WI38 (cell line): Measurements from ENCODE around the gene UBR4.

Experiments
- H3K4me3 ChIP-seq: 2 replicates; pipeline ENCODE4 v1.5.1; 2011; ENCODE audit warnings: low read depth, mild to moderate bottlenecking, control low read depth, low read length
- TF ChIP-seq, protein P1 (sequence below): IDR thresholded peaks from 2 replicates; pipeline ENCODE4 v1.5.1; 2012; ENCODE audit warnings: low read depth, mild to moderate bottlenecking, control low read depth, low read length

Gene UBR4

DNA sequence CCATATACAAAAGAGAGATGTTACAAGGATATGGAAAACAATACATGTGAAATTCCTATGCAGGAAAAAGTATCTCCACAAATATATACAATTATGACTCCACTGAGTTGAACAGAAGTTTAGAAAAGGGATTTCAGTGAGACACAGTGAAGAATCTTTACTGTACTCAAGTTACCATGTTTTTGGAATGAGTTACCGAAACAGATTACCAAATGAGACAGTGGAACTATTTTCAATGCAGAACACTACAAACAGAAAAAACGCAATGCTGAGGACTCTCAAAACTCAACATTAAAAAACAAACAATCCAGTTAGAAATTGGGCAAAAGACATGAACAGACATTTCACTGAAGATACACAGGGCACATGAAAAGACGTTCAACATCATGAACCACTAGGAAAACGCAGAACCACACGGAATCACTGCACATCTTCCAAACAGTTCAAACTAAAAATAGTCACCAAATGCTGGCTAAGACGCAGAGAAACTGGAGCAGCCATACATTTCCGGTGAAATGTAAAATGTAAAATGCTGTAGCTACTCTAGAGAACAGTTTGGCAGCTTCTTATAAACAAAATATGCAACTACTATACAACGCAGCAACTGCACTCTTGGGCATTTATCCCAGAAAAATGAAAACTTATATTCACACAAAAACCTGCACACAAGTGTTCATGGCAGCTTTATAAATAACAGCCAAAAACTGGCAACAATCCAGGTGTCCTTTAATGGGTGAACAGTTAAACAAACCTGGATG is 118.7 kb downstream of the UBR4 start:
- no peak overlapping the region for H3K4me3 ChIP-seq
- TF ChIP-seq, protein P1, sequence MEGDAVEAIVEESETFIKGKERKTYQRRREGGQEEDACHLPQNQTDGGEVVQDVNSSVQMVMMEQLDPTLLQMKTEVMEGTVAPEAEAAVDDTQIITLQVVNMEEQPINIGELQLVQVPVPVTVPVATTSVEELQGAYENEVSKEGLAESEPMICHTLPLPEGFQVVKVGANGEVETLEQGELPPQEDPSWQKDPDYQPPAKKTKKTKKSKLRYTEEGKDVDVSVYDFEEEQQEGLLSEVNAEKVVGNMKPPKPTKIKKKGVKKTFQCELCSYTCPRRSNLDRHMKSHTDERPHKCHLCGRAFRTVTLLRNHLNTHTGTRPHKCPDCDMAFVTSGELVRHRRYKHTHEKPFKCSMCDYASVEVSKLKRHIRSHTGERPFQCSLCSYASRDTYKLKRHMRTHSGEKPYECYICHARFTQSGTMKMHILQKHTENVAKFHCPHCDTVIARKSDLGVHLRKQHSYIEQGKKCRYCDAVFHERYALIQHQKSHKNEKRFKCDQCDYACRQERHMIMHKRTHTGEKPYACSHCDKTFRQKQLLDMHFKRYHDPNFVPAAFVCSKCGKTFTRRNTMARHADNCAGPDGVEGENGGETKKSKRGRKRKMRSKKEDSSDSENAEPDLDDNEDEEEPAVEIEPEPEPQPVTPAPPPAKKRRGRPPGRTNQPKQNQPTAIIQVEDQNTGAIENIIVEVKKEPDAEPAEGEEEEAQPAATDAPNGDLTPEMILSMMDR: no peak

DNA sequence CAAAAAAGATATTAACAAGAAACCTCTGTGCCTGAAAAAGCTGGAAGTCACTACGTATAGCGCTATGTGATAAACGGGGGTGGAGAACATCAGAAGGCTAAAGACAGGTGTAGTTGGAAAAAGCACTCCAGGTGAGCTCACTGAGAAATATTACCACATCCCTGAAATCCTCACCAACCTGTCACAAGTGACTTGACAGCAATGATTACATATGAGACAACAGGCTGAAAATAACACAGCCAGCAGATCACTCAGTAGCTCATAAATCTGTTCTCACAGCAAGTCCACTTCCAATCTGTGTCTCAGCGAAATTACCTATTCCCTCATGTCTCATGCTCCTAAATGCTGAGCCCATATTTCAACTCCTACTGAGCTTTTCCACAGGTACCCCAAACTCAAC is 120.5 kb downstream of the UBR4 start:
- no peak overlapping the region for H3K4me3 ChIP-seq
- TF ChIP-seq, protein P1: no peak

DNA sequence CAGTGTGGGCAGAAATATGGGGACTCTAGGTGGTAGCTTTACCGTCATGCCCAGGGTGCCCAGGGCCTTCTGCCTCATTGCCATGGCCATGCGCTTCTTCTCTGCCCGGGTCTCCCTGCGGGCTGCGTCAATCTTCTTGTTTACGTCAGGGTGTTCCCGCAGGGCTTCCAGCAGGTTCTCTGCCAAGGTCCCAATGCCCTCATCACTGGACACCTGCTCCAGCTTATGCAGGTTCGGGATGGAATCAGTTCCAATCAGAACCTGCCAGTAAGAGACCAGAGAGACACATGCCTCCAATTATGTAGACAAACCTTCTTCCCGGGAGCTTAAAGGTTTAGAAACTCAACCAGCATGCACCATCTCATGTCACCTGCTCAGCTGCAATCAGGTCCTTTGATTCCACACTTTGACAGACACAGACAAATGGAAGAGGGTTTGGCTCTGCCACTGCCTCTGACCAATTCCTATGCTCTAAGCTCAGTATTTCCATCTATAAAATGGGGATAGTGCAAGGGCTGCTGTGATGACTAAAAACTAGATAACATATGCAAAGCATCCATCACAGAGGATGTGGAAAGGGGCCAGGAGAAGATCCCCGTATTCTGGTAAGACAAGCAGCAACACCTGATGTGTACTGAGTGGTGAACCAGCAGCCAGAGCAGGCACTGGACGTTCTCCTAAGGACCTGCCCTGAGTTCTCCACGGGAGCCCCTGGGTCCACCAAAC is 121.2 kb downstream of the UBR4 start:
- no peak overlapping the region for H3K4me3 ChIP-seq
- TF ChIP-seq, protein P1: no peak

DNA sequence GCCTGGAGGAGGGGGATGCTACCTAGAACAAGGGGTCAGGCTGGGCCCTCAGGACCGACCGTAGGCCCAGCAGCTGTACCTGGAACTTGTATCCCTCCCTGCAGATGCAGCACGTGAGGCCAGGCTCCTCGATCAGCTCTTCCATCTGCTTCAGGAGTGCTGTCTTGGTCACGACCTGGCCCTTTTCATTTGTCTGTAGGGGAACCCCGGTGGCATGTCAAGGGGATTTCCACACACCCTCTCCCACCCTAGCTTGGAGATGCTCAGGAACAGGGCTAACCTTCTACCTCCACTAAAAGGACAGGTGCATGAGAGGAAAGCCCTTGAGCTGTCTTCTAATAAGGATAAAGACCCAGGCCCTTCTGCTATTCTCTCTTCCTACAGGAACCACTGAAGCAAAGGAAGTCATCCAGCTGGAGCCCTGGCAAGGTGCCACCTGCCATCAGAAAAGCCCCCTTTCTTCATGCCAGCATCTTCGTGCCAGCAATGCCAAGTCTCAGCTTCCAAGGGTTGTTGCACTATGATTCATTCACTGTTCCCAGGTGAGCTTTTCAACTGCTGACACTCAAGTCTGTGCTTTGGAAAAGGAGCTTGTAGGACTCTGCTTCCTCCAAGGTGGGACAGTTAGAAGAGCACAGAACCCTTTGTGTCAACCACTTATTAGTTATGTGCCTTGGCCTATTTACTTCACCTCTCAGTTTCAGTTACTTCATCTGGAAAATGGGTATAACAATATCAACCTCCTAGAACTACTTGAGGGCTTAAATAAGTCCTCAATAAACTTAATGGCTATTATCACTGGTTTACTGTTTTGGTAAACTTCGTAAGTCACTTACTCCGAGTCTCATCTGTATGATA is 122.1 kb downstream of the UBR4 start:
- TF ChIP-seq, protein P1: no peak
- no peak overlapping the region for H3K4me3 ChIP-seq

DNA sequence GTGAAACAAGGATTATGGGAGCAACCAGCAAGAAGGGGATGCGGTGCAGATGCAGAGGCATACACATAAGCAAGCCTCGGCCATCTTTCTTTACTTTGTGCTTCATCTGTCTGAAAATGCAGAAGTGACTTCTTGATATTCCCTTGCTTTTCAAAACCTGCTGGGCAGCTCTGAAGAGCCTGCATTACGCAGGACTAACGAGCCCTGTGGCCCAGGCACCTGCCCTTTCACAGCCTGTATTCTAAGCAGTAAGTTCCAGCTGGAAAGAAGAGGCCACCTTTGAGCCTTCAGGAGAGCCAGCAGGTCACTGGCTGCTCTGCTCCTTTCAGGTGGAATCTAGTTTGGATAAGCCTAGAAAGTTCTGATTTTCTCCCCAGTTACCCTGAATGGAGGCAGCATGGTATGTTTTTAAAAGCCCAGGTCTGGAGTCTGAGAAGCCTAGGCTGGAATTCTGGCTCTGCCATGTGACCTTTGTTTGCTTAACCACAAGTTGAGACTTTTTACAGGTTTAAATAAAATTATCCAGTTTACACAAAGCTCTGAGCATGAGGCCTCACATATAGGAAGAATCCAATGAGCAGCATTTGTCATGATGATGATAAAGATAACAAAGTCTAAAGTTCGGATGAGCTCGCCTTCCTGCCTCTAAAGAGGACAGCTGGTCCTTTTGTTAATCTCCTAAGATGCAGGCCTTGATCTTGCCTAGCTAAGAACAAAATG is 122.9 kb downstream of the UBR4 start:
- no peak overlapping the region for H3K4me3 ChIP-seq
- TF ChIP-seq, protein P1: no peak

DNA sequence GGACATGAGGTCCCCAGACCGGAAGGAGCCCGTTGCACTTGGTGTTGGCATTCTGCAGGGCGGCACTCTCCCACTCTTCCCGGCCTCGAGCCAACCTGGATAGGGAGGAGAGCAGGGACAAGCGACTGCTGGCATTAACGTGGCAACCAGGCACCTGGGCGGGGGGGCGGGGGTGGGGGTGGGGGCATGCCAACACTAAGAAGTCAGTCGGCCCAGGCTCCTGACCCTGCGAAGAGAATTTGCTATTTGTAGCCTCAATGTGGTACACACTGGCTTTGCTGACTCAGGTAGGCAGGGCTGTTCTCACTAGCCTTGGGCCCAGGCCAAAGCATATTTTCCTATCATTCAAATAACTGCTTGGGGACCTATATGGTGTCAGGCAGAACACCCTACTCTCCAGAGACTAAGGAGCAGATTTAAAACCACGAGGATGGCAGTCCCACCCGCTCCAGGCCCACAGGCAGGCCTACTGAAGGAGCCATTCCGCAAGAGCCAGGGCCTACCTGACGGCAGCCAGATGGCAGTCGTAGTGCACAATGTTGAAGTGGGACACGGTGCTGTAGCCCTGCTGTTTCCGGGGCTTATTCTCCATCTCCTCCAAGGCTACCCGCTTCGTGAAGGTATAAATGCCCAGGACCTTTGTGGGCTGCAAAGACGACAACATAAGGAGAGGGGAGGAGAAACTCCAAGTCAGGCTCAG is 123.7 kb downstream of the UBR4 start:
- TF ChIP-seq, protein P1: no peak
- H3K4me3 ChIP-seq: no peak overlapping the region
